Measurements from ENCODE around the gene HSF2BP.
A peak's percentile ranks its signal among the peaks of the same experiment; 100 is the strongest.
"Not testable (repeated sequence)": the region's sequence is repeated elsewhere in the genome, so short reads cannot be mapped to it uniquely, and the experiment has no call there.

Gene HSF2BP

GRCh38 chr21:43691801-43692200, 32.5 kb upstream of the HSF2BP start:
- Mint-ChIP-seq H3K4me1 (ENCODE audit: low read depth) (peaks cover under 1% of the 10 kb centered on the region), H3K9me3 (no peaks in the 10 kb centered on the region), H3K27ac (no peak overlapping the region), H3K4me3 (no peak overlapping the region), H3K27me3 (no peaks in the 10 kb centered on the region), H3K36me3 (ENCODE audit: low read depth) (peaks cover 100% of the 10 kb centered on the region)
- no peak for DNase-seq

GRCh38 chr21:43691086-43691795, 32.0 kb upstream of the HSF2BP start:
- DNase-seq = no peak
- Mint-ChIP-seq H3K27ac (no peak overlapping the region), H3K27me3 (no peaks in the 10 kb centered on the region), H3K9me3 (no peaks in the 10 kb centered on the region), H3K4me3 (no peak overlapping the region), H3K4me1 (ENCODE audit: low read depth) (no peaks in the 10 kb centered on the region), H3K36me3 (ENCODE audit: low read depth) (peaks cover 100% of the 10 kb centered on the region)

DNA sequence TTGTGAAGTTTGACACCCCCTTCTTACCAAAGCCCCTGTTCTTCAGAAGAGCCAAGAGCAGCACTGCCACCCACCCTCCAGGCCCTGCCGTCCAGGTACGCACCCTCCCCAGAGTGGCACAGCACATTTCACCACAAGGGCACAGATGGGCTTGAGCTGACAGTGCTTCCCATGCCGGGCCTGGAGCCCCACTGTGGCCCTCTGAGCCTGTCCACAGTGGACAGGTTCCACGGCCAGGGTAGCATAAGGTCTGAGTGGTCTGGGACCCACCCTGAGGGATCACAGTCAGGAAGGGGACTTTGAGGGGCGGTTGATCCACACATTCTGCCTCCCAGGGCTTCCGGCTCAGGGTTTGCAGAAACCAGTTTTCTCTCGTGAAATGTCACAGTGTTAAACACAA, 31.1 kb upstream of the HSF2BP start:
- H3K4me3 Mint-ChIP-seq = no peak overlapping the region
- H3K9me3 Mint-ChIP-seq = no peaks in the 10 kb centered on the region
- peaks cover 99% of the 10 kb centered on the region for H3K36me3 Mint-ChIP-seq (ENCODE audit: low read depth)
- peak overlapping the region; percentile 61 for H3K27ac Mint-ChIP-seq
- no peaks in the 10 kb centered on the region for H3K4me1 Mint-ChIP-seq (ENCODE audit: low read depth)
- no peak for DNase-seq
- no peaks in the 10 kb centered on the region for H3K27me3 Mint-ChIP-seq

DNA sequence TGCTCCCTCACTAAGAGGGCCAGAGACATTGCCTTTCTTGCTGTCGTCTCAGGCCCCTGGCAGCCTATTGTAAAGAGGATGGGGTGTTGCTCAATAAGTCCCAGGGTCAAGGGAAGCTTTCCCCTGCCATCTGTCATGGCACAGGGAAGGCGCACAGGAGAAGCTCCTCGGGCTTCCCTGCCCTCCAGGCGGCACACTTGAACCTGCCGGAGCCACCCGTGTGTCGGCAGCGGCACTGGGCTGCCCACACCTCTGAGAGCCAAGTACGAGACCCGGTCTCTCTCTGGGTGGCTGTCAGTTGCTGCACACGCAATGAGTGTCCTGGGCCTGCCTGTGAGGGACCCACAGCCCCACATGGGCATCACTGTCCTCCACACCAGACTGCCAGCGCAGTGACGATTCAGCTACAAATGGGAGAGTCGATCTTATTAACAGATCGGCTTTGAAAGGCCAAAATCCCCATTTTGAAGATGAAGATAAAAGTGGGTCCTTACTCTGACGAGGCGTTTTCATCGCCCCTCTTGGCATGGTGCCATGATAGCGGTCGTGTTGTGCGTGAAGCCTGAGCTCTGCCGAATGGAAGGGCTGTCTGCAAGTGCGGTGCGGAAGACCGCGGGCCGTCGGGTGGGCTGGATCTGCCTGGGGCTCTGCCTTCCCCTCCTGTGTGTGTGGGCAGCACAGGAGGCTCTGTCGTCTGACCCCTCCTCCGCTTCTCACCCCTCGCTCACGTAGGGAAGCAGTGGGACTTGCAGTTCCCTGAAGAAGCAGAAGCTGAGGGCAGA, 30.5 kb upstream of the HSF2BP start:
- Mint-ChIP-seq H3K27ac (no peak overlapping the region), H3K27me3 (no peaks in the 10 kb centered on the region), H3K9me3 (no peaks in the 10 kb centered on the region), H3K4me1 (ENCODE audit: low read depth) (no peaks in the 10 kb centered on the region), H3K4me3 (no peak overlapping the region), H3K36me3 (ENCODE audit: low read depth) (peaks cover 99% of the 10 kb centered on the region)
- DNase-seq = no peak

DNA sequence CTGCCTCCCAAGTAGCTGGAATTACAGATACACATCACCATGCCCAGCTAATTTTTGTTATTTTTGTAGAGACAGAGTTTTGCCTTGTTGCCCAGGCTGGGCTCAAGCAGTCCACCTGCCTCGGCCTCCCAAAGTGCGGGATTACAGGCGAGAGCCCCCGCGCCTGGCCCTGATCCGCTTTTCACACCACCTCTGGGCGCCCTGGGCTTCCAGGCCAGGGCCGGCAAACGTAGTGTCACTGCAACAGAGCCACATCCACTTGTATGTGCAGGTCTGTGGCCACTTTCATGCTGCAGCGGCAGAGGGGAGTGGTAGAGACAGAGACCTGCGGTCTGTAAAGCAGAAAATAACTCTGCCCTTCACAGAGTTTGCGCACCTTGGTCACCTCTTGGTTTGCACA, 29.6 kb upstream of the HSF2BP start:
- no peak for DNase-seq
- Mint-ChIP-seq H3K9me3 (no peaks in the 10 kb centered on the region), H3K27me3 (no peaks in the 10 kb centered on the region), H3K27ac (peak overlapping the region; percentile 26), H3K4me3 (no peak overlapping the region), H3K36me3 (ENCODE audit: low read depth) (peaks cover 99% of the 10 kb centered on the region), H3K4me1 (ENCODE audit: low read depth) (no peaks in the 10 kb centered on the region)

DNA sequence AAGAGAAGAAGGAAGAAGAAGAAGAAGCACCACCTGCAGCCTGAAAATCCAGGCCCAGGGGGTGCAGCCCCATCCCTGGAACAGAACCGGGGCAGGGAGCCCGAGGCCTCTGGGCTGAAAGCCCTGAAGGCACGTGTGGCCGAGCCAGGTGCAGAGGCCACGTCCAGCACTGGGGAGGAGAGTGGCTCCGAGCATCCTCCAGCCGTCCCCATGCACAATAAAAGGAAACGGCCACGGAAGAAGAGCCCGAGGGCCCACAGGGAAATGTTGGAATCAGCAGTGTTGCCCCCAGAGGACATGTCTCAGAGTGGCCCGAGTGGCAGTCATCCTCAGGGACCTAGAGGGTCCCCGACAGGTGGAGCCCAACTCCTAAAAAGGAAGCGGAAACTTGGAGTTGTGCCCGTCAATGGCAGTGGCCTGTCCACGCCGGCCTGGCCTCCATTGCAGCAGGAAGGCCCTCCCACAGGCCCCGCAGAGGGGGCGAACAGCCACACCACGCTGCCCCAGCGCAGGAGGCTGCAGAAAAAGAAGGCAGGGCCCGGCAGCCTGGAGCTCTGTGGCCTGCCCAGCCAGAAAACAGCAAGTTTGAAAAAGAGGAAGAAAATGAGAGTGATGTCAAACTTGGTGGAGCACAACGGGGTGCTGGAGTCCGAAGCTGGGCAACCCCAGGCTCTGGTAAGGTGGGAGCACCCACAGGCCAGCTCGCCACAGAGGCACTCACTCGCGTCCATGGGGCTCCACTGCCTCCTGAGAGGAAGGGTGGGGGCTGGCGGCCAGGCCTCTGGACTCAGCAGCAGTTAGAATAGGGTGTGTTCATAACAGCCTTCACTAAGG, 28.5 kb upstream of the HSF2BP start:
- DNase-seq = no peak
- Mint-ChIP-seq H3K27ac (no peak overlapping the region), H3K27me3 (no peaks in the 10 kb centered on the region), H3K9me3 (no peaks in the 10 kb centered on the region), H3K4me3 (no peak overlapping the region), H3K36me3 (ENCODE audit: low read depth) (peaks cover 97% of the 10 kb centered on the region), H3K4me1 (ENCODE audit: low read depth) (no peaks in the 10 kb centered on the region)

- Mint-ChIP-seq H3K36me3 (ENCODE audit: low read depth) (peaks cover 97% of the 10 kb centered on the region), H3K27me3 (no peaks in the 10 kb centered on the region), H3K4me3 (no peak overlapping the region), H3K4me1 (ENCODE audit: low read depth) (no peaks in the 10 kb centered on the region), H3K9me3 (no peaks in the 10 kb centered on the region), H3K27ac (peak overlapping the region; percentile 28)
- DNase-seq = no peak
These were observed 27.7 kb upstream of the HSF2BP start for GRCh38 chr21:43686811-43687565.

DNA sequence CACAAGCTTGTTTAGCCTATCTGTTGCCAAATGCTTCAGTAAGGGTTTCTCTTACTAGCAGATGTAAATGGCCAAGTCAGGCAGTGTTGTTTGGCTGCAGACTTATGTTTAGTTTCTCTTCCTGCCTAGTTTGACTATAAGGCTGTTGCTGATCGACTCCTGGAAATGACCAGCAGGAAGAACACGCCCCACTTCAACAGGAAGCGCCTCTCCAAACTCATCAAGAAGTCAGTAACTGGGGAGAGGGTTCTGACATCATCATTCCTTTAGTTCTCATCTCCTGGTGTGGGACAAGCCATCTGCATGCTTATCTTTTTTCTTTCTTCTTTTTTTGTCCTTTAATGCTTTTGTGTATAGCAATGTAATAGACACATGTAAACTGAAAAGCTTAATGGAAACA, 25.1 kb upstream of the HSF2BP start:
- H3K27me3 Mint-ChIP-seq = no peaks in the 10 kb centered on the region
- no peak overlapping the region for H3K27ac Mint-ChIP-seq
- H3K4me1 Mint-ChIP-seq (ENCODE audit: low read depth) = no peaks in the 10 kb centered on the region
- no peaks in the 10 kb centered on the region for H3K9me3 Mint-ChIP-seq
- no peak overlapping the region for H3K4me3 Mint-ChIP-seq
- DNase-seq = no peak
- H3K36me3 Mint-ChIP-seq (ENCODE audit: low read depth) = peaks cover 92% of the 10 kb centered on the region

DNA sequence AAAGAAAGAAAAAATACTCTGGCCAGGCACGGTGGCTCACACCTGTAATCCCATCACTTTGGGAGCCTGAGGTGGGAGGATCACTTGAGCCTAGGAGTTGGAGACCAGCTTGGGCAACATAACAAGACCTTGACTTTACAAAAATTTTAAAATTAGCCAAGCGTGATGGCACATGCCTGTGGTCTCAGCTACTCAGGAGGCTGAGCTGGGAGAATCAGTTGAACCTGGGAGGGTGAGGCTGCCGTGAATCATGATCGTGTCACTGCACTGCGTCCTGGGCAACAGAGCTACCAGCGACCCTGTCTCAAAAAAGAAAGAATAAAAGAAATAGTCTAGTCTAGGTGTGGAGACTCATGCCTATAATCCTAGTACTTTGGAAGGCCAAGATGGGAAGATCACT, 22.4 kb upstream of the HSF2BP start:
- no peaks in the 10 kb centered on the region for H3K27me3 Mint-ChIP-seq
- peaks cover 6% of the 10 kb centered on the region for H3K4me1 Mint-ChIP-seq (ENCODE audit: low read depth)
- no peaks in the 10 kb centered on the region for H3K9me3 Mint-ChIP-seq
- DNase-seq = no peak
- peaks cover 92% of the 10 kb centered on the region for H3K36me3 Mint-ChIP-seq (ENCODE audit: low read depth)
- no peak overlapping the region for H3K4me3 Mint-ChIP-seq
- no peak overlapping the region for H3K27ac Mint-ChIP-seq

GRCh38 chr21:43680421-43680820, 21.1 kb upstream of the HSF2BP start:
- peaks cover 90% of the 10 kb centered on the region for H3K36me3 Mint-ChIP-seq (ENCODE audit: low read depth)
- not testable (repeated sequence) for DNase-seq; H3K4me1 Mint-ChIP-seq (ENCODE audit: low read depth); H3K4me3 Mint-ChIP-seq; H3K27me3 Mint-ChIP-seq; H3K9me3 Mint-ChIP-seq; H3K27ac Mint-ChIP-seq

DNA sequence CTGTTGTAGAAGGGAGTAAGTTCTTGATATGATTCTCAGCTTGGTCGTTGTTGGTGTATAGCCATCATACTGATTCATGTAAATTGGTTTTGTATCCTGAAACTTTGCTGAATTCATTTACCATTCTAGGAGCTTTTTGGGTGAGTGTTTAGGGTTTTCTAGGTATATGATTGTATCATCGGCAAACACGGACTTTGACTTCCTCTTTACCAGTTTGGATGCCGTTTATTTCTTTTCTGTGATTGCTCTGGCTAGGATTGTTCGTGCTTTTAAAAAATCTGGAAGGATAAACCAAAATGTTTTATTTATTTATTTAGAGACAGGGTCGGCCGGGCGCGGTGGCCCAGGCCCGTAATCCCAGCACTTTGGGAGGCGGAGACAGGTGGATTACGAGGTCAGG, 20.7 kb upstream of the HSF2BP start:
- H3K36me3 Mint-ChIP-seq (ENCODE audit: low read depth) = peaks cover 90% of the 10 kb centered on the region
- no peaks in the 10 kb centered on the region for H3K27me3 Mint-ChIP-seq
- no peak overlapping the region for H3K4me3 Mint-ChIP-seq
- no peaks in the 10 kb centered on the region for H3K9me3 Mint-ChIP-seq
- no peak for DNase-seq
- peaks cover 6% of the 10 kb centered on the region for H3K4me1 Mint-ChIP-seq (ENCODE audit: low read depth)
- peak overlapping the region; percentile 27 for H3K27ac Mint-ChIP-seq

GRCh38 chr21:43676391-43676790, 17.1 kb upstream of the HSF2BP start:
- no peaks in the 10 kb centered on the region for H3K9me3 Mint-ChIP-seq
- no peak overlapping the region for H3K27ac Mint-ChIP-seq
- no peak for DNase-seq
- no peak overlapping the region for H3K4me3 Mint-ChIP-seq
- H3K4me1 Mint-ChIP-seq (ENCODE audit: low read depth) = peaks cover 6% of the 10 kb centered on the region
- H3K27me3 Mint-ChIP-seq = no peaks in the 10 kb centered on the region
- H3K36me3 Mint-ChIP-seq (ENCODE audit: low read depth) = peaks cover 90% of the 10 kb centered on the region

DNA sequence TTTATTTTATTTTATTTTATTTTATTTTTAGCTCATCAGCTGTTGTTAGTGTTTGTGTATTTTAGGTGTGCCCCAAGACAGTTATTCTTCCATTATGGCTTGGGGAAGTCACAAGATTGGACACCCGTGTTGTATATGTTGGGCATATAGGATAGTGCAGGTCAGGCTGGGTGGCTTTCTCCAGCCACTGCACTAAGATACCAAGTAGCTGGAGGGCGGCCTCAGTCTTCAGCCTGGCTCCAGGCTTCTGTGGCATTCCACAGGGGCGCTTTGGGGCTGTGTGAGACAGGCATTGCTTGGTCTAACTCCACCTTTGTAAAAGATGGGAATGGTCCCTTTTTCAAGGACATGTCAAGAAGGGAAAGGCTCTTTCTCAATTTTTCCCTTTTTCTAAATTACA, 16.6 kb upstream of the HSF2BP start:
- H3K36me3 Mint-ChIP-seq (ENCODE audit: low read depth) = peaks cover 92% of the 10 kb centered on the region
- H3K27ac Mint-ChIP-seq = no peak overlapping the region
- DNase-seq = no peak
- peaks cover 6% of the 10 kb centered on the region for H3K4me1 Mint-ChIP-seq (ENCODE audit: low read depth)
- no peak overlapping the region for H3K4me3 Mint-ChIP-seq
- H3K9me3 Mint-ChIP-seq = no peaks in the 10 kb centered on the region
- no peaks in the 10 kb centered on the region for H3K27me3 Mint-ChIP-seq

Measured in activated T-cell treated with anti-CD3 and anti-CD28 coated beads, Interleukin-2, amount 50 U/mL, for 24 hours (primary cell).